Naive B cell (primary cell): ENCODE measurements around the gene ACOX1. TPM values are rescaled to one million over a fixed set of nuclear protein-coding genes. Genes with fewer than 3 reads are reported as not detected.

ENCODE experiments used
- ATAC-seq, 2 donors: fragments of 150-1000 bp; cut with Tn5 transposase; 2 replicates each; pipeline ENCODE4 v1.10.0; 2021; ENCODE audit warnings: low read depth in 2 of 2, mild to moderate bottlenecking in 2 of 2, moderate library complexity in 2 of 2
- DNase-seq: peaks from one replicate; pipeline ENCODE4 v3.0.0; 2022
- H3K27ac Mint-ChIP-seq, 6 donors: one replicate each; pipeline ENCODE4 v1.8.0; 2020 to 2022; ENCODE audit warnings: mild to moderate bottlenecking in 6 of 6, mixed read lengths in 6 of 6, moderate library complexity in 5 of 6, inconsistent platforms in 2 of 6
- H3K27me3 Mint-ChIP-seq, 3 donors: one replicate each; pipeline ENCODE4 v1.8.0; 2021 to 2022; ENCODE audit warnings: mixed read lengths in 3 of 3, mild to moderate bottlenecking in 1 of 3
- H3K36me3 Mint-ChIP-seq, 2 donors: one replicate each; pipeline ENCODE4 v1.8.0; 2020 to 2022; ENCODE audit warnings: mixed read lengths in 2 of 2, inconsistent platforms in 1 of 2, mild to moderate bottlenecking in 1 of 2
- H3K4me1 Mint-ChIP-seq, 3 donors: one replicate each; pipeline ENCODE4 v1.8.0; 2020 to 2022; ENCODE audit warnings: mixed read lengths in 3 of 3, inconsistent platforms in 1 of 3, mild to moderate bottlenecking in 1 of 3, moderate library complexity in 1 of 3
- H3K4me3 Mint-ChIP-seq, 8 donors: one replicate each; pipeline ENCODE4 v1.8.0; 2020 to 2022; ENCODE audit warnings: mild to moderate bottlenecking in 8 of 8, mixed read lengths in 8 of 8, moderate library complexity in 8 of 8, inconsistent platforms in 2 of 8
- H3K9me3 Mint-ChIP-seq, 7 donors: one replicate each; pipeline ENCODE4 v1.8.0; 2020 to 2022; ENCODE audit warnings: mixed read lengths in 7 of 7, mild to moderate bottlenecking in 5 of 7, inconsistent platforms in 2 of 7, moderate library complexity in 1 of 7
- polyA plus RNA-seq, 6 donors: library from polyadenylated mRNA; unstranded; fragments of 300-500 nt; fragmentation: Illumina TruSeq; gene quantifications; one replicate each; pipeline ENCODE4 v1.2.3, GENCODE V29; 2021; ENCODE audit warnings: low read depth in 6 of 6

Gene ACOX1
- polyA plus RNA-seq = 10 to 100 TPM in 3 of 6 donors, 1 to 10 TPM in 3; 6.4 to 15.5 (median 10.6) TPM

DNA sequence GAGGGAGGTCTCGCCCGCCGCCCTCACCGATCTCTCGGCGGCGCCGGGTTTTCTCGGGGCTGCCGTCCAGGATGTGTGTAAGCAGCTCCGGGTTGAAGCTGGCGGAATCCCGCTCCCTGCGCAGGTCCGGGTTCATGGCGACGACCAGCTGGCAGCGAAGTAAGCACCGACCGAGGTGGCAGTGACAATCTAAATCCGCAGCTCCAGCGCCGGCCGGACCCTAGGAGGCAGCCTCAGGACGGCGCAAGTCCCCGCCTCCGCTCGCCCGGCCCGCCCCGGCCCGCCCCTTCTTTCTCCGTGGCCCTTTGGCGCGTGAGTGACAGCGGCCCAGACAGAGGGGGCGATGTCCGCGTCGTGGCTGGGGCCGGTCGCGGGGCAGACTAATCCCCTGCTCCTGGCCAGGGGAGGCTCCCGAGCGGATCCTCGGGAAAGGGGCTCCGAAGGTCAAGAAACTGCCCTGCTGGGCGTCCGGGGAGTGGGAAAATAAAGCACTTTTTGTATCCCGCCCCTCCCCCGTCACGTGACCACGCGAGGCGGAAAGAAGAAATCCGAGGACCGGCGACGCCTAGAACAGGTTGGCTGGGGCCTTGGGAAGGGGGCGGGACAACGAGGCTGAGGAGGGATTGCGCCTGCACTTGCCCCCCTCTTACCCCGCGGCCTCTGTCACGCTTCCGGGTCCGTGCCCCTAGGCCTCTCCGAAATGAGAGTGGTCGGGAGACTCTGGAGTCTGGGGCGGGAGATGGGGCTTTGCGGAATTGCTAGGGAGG, at the start of gene ACOX1, which contains the start of gene TEN1:
TSS of gene ACOX1 (minus strand) at position 229 of the 767 bp plus-strand sequence. CDS start at position 136, 93 bp downstream.
TSS of gene TEN1 (plus strand) at position 303 of the 767 bp plus-strand sequence. CDS start 6,953 bp downstream, outside the sequence.
- ATAC-seq = peak; percentile 90
- peaks cover 0 to 6% of the 10 kb centered on the region in 2 donors for H3K36me3 Mint-ChIP-seq
- peak within 1 kb of the TSS; percentile 99 to 100 (median 100) for H3K27ac Mint-ChIP-seq
- H3K4me1 Mint-ChIP-seq = peaks cover 22 to 49% (median 38%) of the 10 kb centered on the region in 3 donors
- peak within 1 kb of the TSS; percentile 96 to 100 (median 98) for H3K4me3 Mint-ChIP-seq
- peak; percentile 94 for DNase-seq
- no peaks in the 10 kb centered on the region for H3K9me3 Mint-ChIP-seq
- no peaks in the 10 kb centered on the region for H3K27me3 Mint-ChIP-seq

DNA sequence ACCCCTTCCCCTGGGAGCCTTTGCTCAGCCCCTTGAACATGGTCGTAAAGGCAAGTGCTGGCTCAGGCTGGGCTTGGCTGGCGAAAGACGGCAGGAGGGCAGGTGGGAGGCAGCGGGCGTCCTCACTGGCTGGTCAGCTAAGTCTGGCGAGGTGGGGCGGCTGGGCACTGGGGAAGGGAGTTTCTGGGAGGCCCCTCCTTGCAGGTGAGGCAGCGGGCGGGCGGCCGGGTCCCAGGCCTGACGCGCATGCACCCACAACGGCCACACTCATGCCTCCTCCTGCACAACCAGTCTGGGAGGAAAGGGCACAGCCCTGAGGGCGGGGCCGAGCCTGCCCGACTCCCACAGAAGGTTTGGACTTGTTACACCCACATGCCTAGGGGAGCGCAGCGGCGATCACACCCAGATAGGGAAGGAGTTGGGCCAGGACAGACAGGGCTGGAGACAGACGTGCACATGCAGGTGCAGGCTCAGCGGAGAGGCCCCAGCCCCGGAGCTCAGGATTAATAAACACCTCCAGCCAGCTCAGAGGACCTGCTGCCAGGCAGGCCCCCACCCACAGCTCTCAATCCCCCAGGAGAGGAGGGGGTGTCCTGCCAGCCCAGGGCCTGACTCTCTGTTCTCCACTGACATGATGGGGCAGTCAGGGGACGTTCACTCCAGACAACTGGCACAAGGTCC, 48.3 kb upstream of the ACOX1 start, which contains the start of gene EVPL:
TSS of gene EVPL (minus strand) at position 148 of the 681 bp plus-strand sequence. CDS start at position 40, 108 bp downstream.
- H3K36me3 Mint-ChIP-seq = no peaks in the 10 kb centered on the region
- ATAC-seq = peak in 1 of 2 donors; percentile 7
- no peaks in the 10 kb centered on the region for H3K9me3 Mint-ChIP-seq
- peaks cover 11 to 12% (median 11%) of the 10 kb centered on the region in 3 donors for H3K4me1 Mint-ChIP-seq
- H3K4me3 Mint-ChIP-seq = peak within 1 kb of the TSS in 4 of 8 donors; percentile 19 to 63 (median 41)
- no peak for DNase-seq
- H3K27ac Mint-ChIP-seq = peak within 1 kb of the TSS in 2 of 6 donors; percentile 11 to 49
- no peaks in the 10 kb centered on the region for H3K27me3 Mint-ChIP-seq

DNA sequence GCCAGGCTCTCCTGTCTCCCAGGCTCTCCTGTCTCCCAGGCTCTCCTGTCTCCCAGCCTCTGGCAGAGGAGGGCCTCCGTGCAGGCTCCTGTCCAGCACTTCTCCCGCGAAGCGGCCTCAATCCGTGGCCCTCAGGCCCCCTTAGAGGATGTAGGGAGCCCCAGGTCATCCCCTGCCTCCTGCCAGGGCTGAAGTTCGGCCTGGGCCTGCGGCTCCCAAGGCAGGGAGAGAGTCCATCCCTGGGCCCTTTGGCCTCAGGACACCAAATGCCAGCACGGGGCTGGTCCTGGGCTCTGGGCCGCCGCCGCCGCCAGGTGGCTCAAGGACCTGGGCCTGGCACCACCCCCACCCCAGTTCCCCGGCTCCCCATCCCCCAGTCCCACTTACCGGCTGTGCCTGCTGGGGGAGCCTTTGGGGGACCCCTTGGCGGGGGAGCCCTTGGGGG, 47.8 kb upstream of the ACOX1 start:
- Mint-ChIP-seq H3K4me3 (peak overlapping the region in 2 of 8 donors; percentile 23 to 59), H3K36me3 (no peaks in the 10 kb centered on the region), H3K4me1 (peaks cover 11 to 12% (median 11%) of the 10 kb centered on the region in 3 donors), H3K9me3 (no peaks in the 10 kb centered on the region), H3K27ac (no peak overlapping the region), H3K27me3 (no peaks in the 10 kb centered on the region)
- ATAC-seq (no peak), DNase-seq (no peak)

DNA sequence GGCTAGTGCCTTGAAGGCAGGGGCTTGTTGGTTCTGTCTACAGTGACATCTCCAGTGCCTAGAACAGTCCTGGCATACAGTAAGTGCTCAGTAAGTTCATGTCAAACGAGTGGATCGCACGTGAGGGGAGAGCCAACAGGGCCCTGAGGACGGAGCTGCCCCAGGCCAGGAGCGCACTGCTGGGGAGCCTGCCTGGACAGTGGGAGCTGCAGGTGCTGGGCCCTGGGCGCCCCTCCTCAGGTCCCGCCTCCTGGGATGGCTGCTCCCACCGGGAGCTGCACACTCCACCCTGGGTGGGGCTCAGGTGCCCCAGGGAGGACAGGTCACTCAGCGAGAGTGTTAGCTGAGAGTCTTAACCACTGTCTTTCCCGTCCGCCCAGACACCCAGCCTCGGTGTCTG, 46.3 kb upstream of the ACOX1 start:
- Mint-ChIP-seq H3K4me3 (no peak overlapping the region), H3K27me3 (no peaks in the 10 kb centered on the region), H3K4me1 (peaks cover 11 to 12% (median 11%) of the 10 kb centered on the region in 3 donors), H3K27ac (no peak overlapping the region), H3K9me3 (no peaks in the 10 kb centered on the region), H3K36me3 (no peaks in the 10 kb centered on the region)
- ATAC-seq (no peak), DNase-seq (no peak)

DNA sequence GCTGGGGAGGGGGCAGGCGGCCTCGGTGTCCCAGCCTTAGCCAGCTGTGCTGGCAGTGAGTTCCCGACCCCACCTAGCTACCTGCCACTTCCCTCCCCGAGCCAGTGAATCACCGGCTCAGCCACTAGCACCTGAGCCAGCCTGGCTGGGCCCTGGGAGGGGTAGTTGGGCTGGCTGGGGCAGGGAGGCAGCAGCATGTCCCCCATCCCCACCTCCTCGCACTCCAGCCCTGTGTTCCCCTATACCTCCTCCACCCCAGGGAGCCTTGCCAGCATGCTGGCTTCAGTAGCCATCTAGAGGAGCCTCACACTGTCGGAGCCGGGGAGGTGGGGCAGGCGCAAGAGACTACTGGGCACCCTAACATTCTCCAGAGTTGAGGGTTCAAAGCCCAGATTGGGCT, 45.4 kb upstream of the ACOX1 start:
- peak overlapping the region in 1 of 6 donors; percentile 92 for H3K27ac Mint-ChIP-seq
- no peak overlapping the region for H3K4me3 Mint-ChIP-seq
- H3K4me1 Mint-ChIP-seq = peaks cover 5 to 6% (median 5%) of the 10 kb centered on the region in 3 donors
- H3K9me3 Mint-ChIP-seq = no peaks in the 10 kb centered on the region
- no peaks in the 10 kb centered on the region for H3K27me3 Mint-ChIP-seq
- DNase-seq (no peak), ATAC-seq (no peak)
- no peaks in the 10 kb centered on the region for H3K36me3 Mint-ChIP-seq

DNA sequence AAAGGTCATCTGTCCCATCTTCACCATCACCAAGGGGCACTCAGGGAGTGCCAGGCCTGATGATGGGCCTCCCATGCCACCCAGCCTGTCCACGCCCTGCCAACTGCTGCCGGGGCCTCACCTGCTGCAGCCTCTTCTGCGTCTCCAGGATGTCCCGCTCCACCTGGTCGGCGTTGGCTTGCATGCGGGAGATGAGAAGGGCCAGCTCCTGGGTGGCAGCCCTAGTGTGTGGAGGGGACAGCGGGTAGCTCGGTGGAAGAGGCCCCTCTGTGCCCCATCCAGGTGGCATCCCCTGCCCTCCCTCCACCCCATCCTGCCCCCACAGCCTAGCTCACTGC, 44.9 kb upstream of the ACOX1 start:
- Mint-ChIP-seq H3K4me1 (peaks cover 0 to 1% (median under 1%) of the 10 kb centered on the region in 3 donors), H3K27me3 (no peaks in the 10 kb centered on the region), H3K36me3 (no peaks in the 10 kb centered on the region), H3K27ac (no peak overlapping the region), H3K9me3 (no peaks in the 10 kb centered on the region), H3K4me3 (no peak overlapping the region)
- ATAC-seq (no peak), DNase-seq (no peak)

DNA sequence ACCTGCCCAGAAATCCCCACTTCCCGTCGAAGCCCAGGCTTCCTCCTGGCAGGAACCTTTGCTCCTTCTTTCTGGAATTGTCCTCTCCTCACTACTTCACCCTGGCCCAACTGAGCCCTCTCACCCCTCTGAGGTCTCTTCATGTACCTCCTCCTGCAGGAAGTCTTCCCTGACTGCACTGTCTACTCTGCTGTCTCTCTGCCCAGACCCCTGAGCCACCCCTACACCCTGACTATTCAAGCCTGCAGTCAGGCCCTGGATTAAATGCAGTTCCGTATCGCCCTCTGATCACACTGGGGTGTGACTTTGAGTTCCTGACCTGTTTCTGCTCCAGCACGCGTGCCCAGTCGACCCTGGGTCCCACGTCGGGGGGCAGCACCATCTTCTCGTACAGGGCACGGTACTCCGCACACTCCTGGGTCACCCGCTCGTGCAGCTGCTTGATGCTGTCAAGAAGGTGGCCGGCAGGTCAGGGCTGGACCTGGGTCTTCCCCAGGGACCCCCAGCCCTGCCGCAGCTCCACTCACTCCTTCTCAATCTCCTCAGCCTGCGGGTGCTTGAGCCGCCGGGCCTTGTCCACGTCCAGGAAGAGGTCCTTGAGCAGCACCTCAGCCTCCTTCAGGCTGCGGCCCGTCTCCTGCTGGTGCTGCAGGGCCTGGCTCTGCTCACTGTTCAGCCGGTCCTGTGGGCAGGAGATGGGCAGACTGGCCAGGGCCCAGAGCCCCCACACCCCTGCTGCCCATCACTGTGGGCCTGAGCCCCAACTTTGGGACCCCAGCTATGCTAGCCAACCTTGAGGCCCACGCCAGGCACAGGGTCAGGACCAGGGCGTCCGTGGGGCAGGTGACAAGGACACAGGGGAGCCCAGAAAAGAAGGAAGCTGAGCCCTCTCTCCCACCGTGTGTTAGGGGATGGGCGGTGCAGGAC, 44.3 kb upstream of the ACOX1 start:
- no peaks in the 10 kb centered on the region for H3K36me3 Mint-ChIP-seq

DNA sequence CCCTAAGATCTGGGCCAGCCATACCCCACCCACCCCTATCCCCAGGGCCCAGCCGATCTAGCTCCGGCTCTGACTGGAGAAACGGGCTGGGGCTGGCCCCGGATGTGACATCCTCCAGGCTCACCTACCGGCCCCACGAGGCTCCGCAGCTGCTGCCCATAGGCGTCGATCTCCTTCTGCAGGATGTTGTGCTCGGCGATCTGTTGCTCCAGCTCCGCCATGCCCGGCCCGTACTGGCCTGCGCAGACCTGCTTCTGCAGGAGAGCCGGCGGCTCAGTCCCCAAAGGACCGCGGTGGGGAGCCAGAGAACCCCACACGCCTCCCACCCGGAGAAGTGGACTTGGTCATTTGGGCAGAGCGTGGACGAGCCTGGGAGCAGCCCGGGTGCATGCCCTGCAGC, 43.3 kb upstream of the ACOX1 start:
- no peak for ATAC-seq
- H3K27me3 Mint-ChIP-seq = no peaks in the 10 kb centered on the region
- no peaks in the 10 kb centered on the region for H3K4me1 Mint-ChIP-seq
- no peak overlapping the region for H3K4me3 Mint-ChIP-seq
- H3K36me3 Mint-ChIP-seq = no peaks in the 10 kb centered on the region
- no peak overlapping the region for H3K27ac Mint-ChIP-seq
- no peaks in the 10 kb centered on the region for H3K9me3 Mint-ChIP-seq
- no peak for DNase-seq

More for the DNA sequence above, 44.3 kb upstream of the ACOX1 start:
- Mint-ChIP-seq H3K27me3 (no peaks in the 10 kb centered on the region), H3K4me1 (no peaks in the 10 kb centered on the region), H3K4me3 (no peak overlapping the region), H3K9me3 (no peaks in the 10 kb centered on the region), H3K27ac (no peak overlapping the region)
- no peak for DNase-seq
- ATAC-seq = no peak

DNA sequence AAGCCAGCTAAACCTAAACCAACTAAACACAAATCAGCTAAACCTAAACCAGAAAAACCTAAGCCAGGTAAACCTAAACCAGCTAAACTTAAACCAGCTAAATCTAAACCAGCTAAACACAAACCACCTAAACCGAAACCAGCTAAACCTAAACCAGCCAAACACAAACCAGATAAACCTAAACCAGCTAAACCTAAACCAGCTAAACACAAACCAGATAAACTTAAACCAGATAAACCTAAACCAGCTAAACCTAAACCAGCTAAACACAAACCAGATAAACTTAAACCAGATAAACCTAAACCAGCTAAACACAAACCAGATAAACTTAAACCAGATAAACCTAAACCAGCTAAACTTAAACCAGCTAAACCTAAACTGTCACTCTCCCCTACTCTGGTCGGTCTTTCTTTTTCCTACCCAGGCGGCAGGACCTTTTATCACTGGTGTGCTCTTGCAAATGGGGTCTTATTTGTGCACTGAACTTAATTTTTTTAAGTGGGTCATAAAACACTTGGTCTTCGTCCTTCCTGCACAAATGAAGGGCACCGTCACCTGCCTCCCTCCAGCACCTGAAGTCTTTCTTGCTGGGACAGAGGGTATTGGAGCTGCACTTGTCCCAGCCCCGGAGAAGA, 41.0 kb upstream of the ACOX1 start:
- Mint-ChIP-seq H3K4me1 (no peaks in the 10 kb centered on the region), H3K9me3 (no peaks in the 10 kb centered on the region), H3K27ac (peak overlapping the region in 2 of 6 donors; percentile 16 to 78), H3K4me3 (peak overlapping the region in 1 of 8 donors; percentile 65), H3K27me3 (no peaks in the 10 kb centered on the region), H3K36me3 (no peaks in the 10 kb centered on the region)
- DNase-seq (no peak), ATAC-seq (no peak)

DNA sequence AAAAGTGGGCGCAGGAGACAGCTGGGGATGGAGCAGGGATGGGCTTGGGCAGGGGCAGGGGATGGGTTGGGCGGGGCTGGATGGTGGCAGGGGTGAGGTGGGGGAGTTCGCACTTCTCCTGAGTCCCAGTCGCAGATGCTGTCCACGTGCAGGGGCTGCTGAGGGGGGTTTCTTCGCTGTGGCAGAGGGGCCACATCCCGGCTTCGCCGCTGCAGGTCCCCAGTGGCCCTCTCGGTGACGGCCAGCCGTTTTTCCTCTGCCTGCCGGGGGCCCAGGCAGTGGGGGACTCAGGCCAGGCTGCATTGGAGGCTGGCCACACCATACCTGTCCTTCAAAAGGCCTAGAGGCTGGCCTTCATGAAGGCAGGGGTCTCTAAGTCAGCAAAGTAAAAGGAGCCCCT, 39.8 kb upstream of the ACOX1 start:
- Mint-ChIP-seq H3K36me3 (no peaks in the 10 kb centered on the region), H3K4me3 (no peak overlapping the region), H3K27me3 (peaks cover 0 to 6% (median 0%) of the 10 kb centered on the region in 3 donors), H3K9me3 (no peaks in the 10 kb centered on the region), H3K27ac (no peak overlapping the region), H3K4me1 (peaks cover 0 to 7% (median 5%) of the 10 kb centered on the region in 3 donors)
- ATAC-seq (no peak), DNase-seq (no peak)

DNA sequence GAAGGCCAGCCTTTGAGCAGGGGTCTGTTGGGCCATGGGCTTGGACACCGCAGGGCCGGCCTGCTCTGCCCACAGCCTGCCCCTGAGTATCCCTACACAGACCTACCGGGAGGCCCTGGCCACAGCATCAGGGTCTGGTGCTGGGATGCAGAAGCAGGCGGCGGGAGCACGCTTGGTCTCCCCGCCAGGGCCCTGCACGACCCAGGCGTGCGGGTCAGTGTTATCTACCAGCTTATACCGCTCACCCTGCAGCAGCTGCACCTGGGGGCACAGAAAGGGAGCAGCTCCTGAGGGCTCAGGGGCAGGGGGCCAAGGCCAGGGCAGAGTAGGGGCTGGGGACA, 39.3 kb upstream of the ACOX1 start:
- DNase-seq = no peak
- H3K9me3 Mint-ChIP-seq = no peaks in the 10 kb centered on the region
- H3K27me3 Mint-ChIP-seq = peaks cover 0 to 6% (median 0%) of the 10 kb centered on the region in 3 donors
- H3K36me3 Mint-ChIP-seq = no peaks in the 10 kb centered on the region
- no peak for ATAC-seq
- peaks cover 0 to 9% (median 5%) of the 10 kb centered on the region in 3 donors for H3K4me1 Mint-ChIP-seq
- H3K27ac Mint-ChIP-seq = no peak overlapping the region
- no peak overlapping the region for H3K4me3 Mint-ChIP-seq

DNA sequence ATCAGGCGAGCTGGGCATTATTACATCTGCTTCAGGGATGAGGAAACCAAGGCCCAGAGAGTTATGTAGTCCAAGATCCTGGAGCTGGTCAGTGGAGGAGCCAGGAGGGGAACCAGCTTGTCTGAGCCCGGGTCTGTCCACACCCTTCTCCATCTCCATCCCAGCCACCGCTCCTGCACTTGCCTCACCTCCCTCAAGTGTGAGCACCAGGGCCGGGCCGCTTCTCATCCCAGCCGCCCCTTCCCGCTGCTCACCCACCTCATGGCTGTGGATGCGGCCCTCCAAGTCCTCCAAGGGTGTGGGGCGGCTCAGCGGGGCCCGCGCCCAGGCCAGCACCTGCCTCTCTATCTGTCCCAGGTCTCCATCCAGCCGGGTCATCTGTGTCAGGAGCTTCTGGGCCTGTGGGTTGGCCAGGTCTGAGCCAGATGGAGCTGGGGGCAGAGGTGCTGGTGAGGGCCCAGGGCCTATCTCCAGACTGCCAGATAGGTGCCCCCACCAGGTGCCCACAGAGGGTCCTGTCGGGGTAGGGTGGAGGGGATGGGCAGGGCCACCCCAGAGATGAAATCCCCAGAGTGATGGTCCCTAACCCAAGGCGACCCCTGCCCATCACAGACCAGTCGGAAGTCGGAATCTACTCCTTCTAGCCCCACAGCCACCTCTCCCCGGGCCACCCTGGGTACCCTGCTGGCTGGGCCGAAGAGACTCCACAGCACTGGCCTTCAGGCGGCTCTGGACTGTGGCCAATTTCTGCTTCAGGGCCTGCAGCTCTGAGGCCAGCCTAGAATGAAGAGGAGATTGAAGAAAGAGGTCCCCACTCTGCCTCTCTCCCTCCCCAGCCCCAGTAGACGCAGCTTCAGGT, 38.7 kb upstream of the ACOX1 start:
- H3K27me3 Mint-ChIP-seq = peaks cover 0 to 6% (median 0%) of the 10 kb centered on the region in 3 donors

More for the DNA sequence above, 38.7 kb upstream of the ACOX1 start:
- Mint-ChIP-seq H3K36me3 (no peaks in the 10 kb centered on the region), H3K9me3 (no peaks in the 10 kb centered on the region), H3K4me3 (no peak overlapping the region), H3K27ac (no peak overlapping the region), H3K4me1 (peaks cover 0 to 9% (median 5%) of the 10 kb centered on the region in 3 donors)
- no peak for DNase-seq
- no peak for ATAC-seq
